Spinal cord (tissue), 10 donors: ENCODE results near the gene CCDC110. TPM values are rescaled to one million over a fixed set of nuclear protein-coding genes. Genes with fewer than 3 reads are reported as not detected.
A peak's percentile ranks its signal among the peaks of the same experiment; 100 is the strongest.

Experiments
- DNase-seq, 6 donors: peaks; one replicate each; pipeline versions ENCODE4 v3.0.0 to v3.0.0-alpha.2; 2013 to 2015; ENCODE audit warnings: low spot score in 6 of 6, low read depth in 4 of 6
- H3K27ac ChIP-seq: one replicate; pipeline ENCODE4 v1.5.1; 2013; ENCODE audit warnings: low read depth, low read length, control low read depth
- H3K27me3 ChIP-seq: one replicate; pipeline ENCODE4 v1.6.1; 2013; ENCODE audit warnings: low read length; ENCODE audit not compliant: control insufficient read depth, insufficient read depth
- H3K36me3 ChIP-seq: one replicate; pipeline ENCODE4 v1.6.1; 2013; ENCODE audit warnings: low read length; ENCODE audit not compliant: control insufficient read depth, insufficient read depth
- H3K4me1 ChIP-seq: one replicate; pipeline ENCODE4 v1.6.1; 2013; ENCODE audit warnings: low read length; ENCODE audit not compliant: control insufficient read depth, insufficient read depth
- H3K4me3 ChIP-seq: one replicate; pipeline ENCODE4 v1.5.1; 2013; ENCODE audit warnings: low read depth, low read length, control low read depth
- H3K9me3 ChIP-seq: one replicate; pipeline ENCODE4 v1.6.1; 2013; ENCODE audit warnings: low read length; ENCODE audit not compliant: control insufficient read depth, insufficient read depth
- WGBS: methylation state at CpG from one replicate; pipeline ENCODE4 v1.1.5; 2013; ENCODE audit warnings: missing lambda C conversion rate; ENCODE audit not compliant: insufficient coverage; 5-methylcytosine and 5-hydroxymethylcytosine counted together
- polyA plus RNA-seq, 2 donors: library from polyadenylated mRNA; unstranded; fragments of 120-200 nt; gene quantifications; one replicate each; pipeline ENCODE4 v1.2.1, GENCODE V29; 2013; ENCODE audit not compliant: insufficient read length in 2 of 2
- total RNA-seq, 2 donors: library from RNA; depleted of rRNA in 1 of 2; stranded (reverse); fragments of 120-200 nt in 1 of 2; fragments of >200 nt in 1 of 2; gene quantifications; one replicate each; pipeline versions ENCODE4 v1.2.3 to v1.2.4, GENCODE V29; 2013 to 2014
- donor health status: healthy.

CCDC110 gene
- total and polyA plus RNA-seq, 4 donors = 2.0 to 4.8 (median 2.6) TPM

- WGBS = 87% methylated on average over 2 of the region's 3 CpGs
- no peaks in the 10 kb centered on the region for H3K27me3 ChIP-seq
- no peak for DNase-seq
- H3K4me3 ChIP-seq = no peak overlapping the region
- H3K4me1 ChIP-seq = peaks cover 5% of the 10 kb centered on the region
- no peak overlapping the region for H3K27ac ChIP-seq
- H3K36me3 ChIP-seq = no peaks in the 10 kb centered on the region
- H3K9me3 ChIP-seq = no peaks in the 10 kb centered on the region
Measured at GRCh38 chr4:185465707-185466106, 5.8 kb downstream of the CCDC110 start.

- Histone ChIP-seq H3K27ac (no peak overlapping the region), H3K9me3 (no peaks in the 10 kb centered on the region), H3K4me3 (no peak overlapping the region), H3K27me3 (no peaks in the 10 kb centered on the region), H3K4me1 (no peaks in the 10 kb centered on the region), H3K36me3 (no peaks in the 10 kb centered on the region)
- no CpG with 5 or more reads among the region's 1 CpG for WGBS
- DNase-seq = peak in 1 of 6 donors; percentile 15
Measured at GRCh38 chr4:185464887-185465286, 6.6 kb downstream of the CCDC110 start.

GRCh38 chr4:185464183-185464582 lies 7.3 kb downstream of the CCDC110 start:
- WGBS = 67% methylated on average over 4 of the region's 6 CpGs
- DNase-seq = no peak
- H3K4me3 ChIP-seq = no peak overlapping the region

GRCh38 chr4:185463541-185463940 lies 8.0 kb downstream of the CCDC110 start:
- no peaks in the 10 kb centered on the region for H3K27me3 ChIP-seq
- 80% methylated on average over 2 of the region's 6 CpGs for WGBS
- no peak overlapping the region for H3K4me3 ChIP-seq

More at GRCh38 chr4:185464183-185464582, 7.3 kb downstream of the CCDC110 start:
- Histone ChIP-seq H3K27me3 (no peaks in the 10 kb centered on the region), H3K36me3 (no peaks in the 10 kb centered on the region), H3K9me3 (no peaks in the 10 kb centered on the region), H3K27ac (no peak overlapping the region), H3K4me1 (no peaks in the 10 kb centered on the region)

GRCh38 chr4:185461565-185461964 lies 10.0 kb downstream of the CCDC110 start:
- Histone ChIP-seq H3K4me3 (no peak overlapping the region), H3K27me3 (no peaks in the 10 kb centered on the region), H3K36me3 (no peaks in the 10 kb centered on the region), H3K4me1 (no peaks in the 10 kb centered on the region), H3K9me3 (no peaks in the 10 kb centered on the region), H3K27ac (no peak overlapping the region)
- WGBS = 99% methylated on average over 5 of the region's 8 CpGs
- no peak for DNase-seq

More at GRCh38 chr4:185463541-185463940, 8.0 kb downstream of the CCDC110 start:
- Histone ChIP-seq H3K4me1 (no peaks in the 10 kb centered on the region), H3K27ac (no peak overlapping the region), H3K9me3 (no peaks in the 10 kb centered on the region), H3K36me3 (no peaks in the 10 kb centered on the region)
- DNase-seq = no peak

- DNase-seq = no peak
- Histone ChIP-seq H3K36me3 (no peaks in the 10 kb centered on the region), H3K27ac (no peak overlapping the region), H3K4me3 (no peak overlapping the region), H3K9me3 (no peaks in the 10 kb centered on the region), H3K4me1 (no peaks in the 10 kb centered on the region), H3K27me3 (no peaks in the 10 kb centered on the region)
- WGBS = 41% methylated on average over 3 of the region's 3 CpGs
Measured at GRCh38 chr4:185457136-185457535, 14.4 kb downstream of the CCDC110 start.

GRCh38 chr4:185456131-185456530 lies 15.4 kb downstream of the CCDC110 start:
- no CpG with 5 or more reads among the region's 2 CpGs for WGBS
- DNase-seq = no peak
- H3K4me3 ChIP-seq = no peak overlapping the region
- H3K27ac ChIP-seq = no peak overlapping the region
- H3K36me3 ChIP-seq = no peaks in the 10 kb centered on the region
- H3K9me3 ChIP-seq = no peaks in the 10 kb centered on the region
- no peaks in the 10 kb centered on the region for H3K4me1 ChIP-seq
- H3K27me3 ChIP-seq = no peaks in the 10 kb centered on the region

- no CpG with 5 or more reads among the region's 2 CpGs for whole genome bisulfite sequencing
- DNase-seq = no peak
Measured at GRCh38 chr4:185445209-185445608, 26.3 kb downstream of the CCDC110 start.

GRCh38 chr4:185441479-185441878 lies 30.1 kb downstream of the CCDC110 start:
- no peak overlapping the region for H3K27ac ChIP-seq
- WGBS = no CpG with 5 or more reads among the region's 2 CpGs
- H3K27me3 ChIP-seq = no peaks in the 10 kb centered on the region
- no peaks in the 10 kb centered on the region for H3K9me3 ChIP-seq
- H3K36me3 ChIP-seq = no peaks in the 10 kb centered on the region
- H3K4me1 ChIP-seq = no peaks in the 10 kb centered on the region
- H3K4me3 ChIP-seq = no peak overlapping the region
- no peak for DNase-seq

More at GRCh38 chr4:185445209-185445608, 26.3 kb downstream of the CCDC110 start:
- Histone ChIP-seq H3K27me3 (no peaks in the 10 kb centered on the region), H3K4me1 (no peaks in the 10 kb centered on the region), H3K27ac (no peak overlapping the region), H3K36me3 (no peaks in the 10 kb centered on the region), H3K4me3 (no peak overlapping the region), H3K9me3 (no peaks in the 10 kb centered on the region)

GRCh38 chr4:185437809-185438208 lies 33.7 kb downstream of the CCDC110 start:
- no peaks in the 10 kb centered on the region for H3K36me3 ChIP-seq
- no peak overlapping the region for H3K4me3 ChIP-seq
- H3K27me3 ChIP-seq = no peaks in the 10 kb centered on the region
- no peaks in the 10 kb centered on the region for H3K4me1 ChIP-seq
- no peak for DNase-seq
- H3K27ac ChIP-seq = no peak overlapping the region
- H3K9me3 ChIP-seq = no peaks in the 10 kb centered on the region
